Mucosa of descending colon (tissue), 3 donors: ENCODE measurements around the gene TBC1D14. TPM values are rescaled to one million over a fixed set of nuclear protein-coding genes. Genes with fewer than 3 reads are reported as not detected.
A peak's percentile ranks its signal among the peaks of the same experiment; 100 is the strongest.

ENCODE experiments used
- ATAC-seq: fragments of 200-7000 bp; cut with Tn5 transposase; one replicate; pipeline ENCODE4 v1.9.1; 2020; ENCODE audit warnings: mild to moderate bottlenecking, moderate library complexity
- DNase-seq, 3 donors: peaks; one replicate each; pipeline ENCODE4 v3.0.0-alpha.2; 2020
- H3K36me3 ChIP-seq: fragments of 200-600 bp; one replicate; pipeline ENCODE4 v1.8.0; 2021; ENCODE audit warnings: low read depth, mild to moderate bottlenecking
- H3K4me1 ChIP-seq: fragments of 200-600 bp; one replicate; pipeline ENCODE4 v1.8.0; 2021; ENCODE audit warnings: low read depth, mild to moderate bottlenecking
- H3K4me3 ChIP-seq: fragments of 200-600 bp; one replicate; pipeline ENCODE4 v1.8.0; 2021; ENCODE audit warnings: mild to moderate bottlenecking
- H3K9me3 ChIP-seq: fragments of 200-600 bp; one replicate; pipeline ENCODE4 v1.8.0; 2021; ENCODE audit warnings: mild to moderate bottlenecking
- intact Hi-C, 2 donors: fragments of 100-400 bp; cut with DNase I in 1 of 2; cut with micrococcal nuclease in 1 of 2; formaldehyde crosslinking; loops; one replicate each; pipeline versions ENCODE4 v1.11.0 to v1.11.1; 2022; cut with DNase I, micrococcal nuclease
- total RNA-seq, 3 donors: library from RNA; stranded (reverse); fragmentation: NEBNext Ultra II Directional in 2 of 3; extraction: Animal tissue kit (Norgen Biotek cat#: 25700) in 2 of 3; gene quantifications; one replicate each; pipeline versions ENCODE4 v1.2.1 to v1.2.4, GENCODE V29; 2021 to 2023
- TF ChIP-seq, protein P1 (sequence below): fragments of 200-600 bp; IDR thresholded peaks from one replicate; pipeline ENCODE4 v1.8.0; 2022; ENCODE audit warnings: antibody characterized with exemption, mild to moderate bottlenecking
- donor health status: DM: no; HTN: no; CAD: no; lungs with moderate emphysema.
- donor health status: DM: no; HTN: no; CAD: no.
- donor health status: DM: no; HTN: yes; CAD: no.

The TBC1D14 gene
- total RNA-seq, 3 donors from 2014 or later = 51.8 to 70.8 (median 56.2) TPM

DNA sequence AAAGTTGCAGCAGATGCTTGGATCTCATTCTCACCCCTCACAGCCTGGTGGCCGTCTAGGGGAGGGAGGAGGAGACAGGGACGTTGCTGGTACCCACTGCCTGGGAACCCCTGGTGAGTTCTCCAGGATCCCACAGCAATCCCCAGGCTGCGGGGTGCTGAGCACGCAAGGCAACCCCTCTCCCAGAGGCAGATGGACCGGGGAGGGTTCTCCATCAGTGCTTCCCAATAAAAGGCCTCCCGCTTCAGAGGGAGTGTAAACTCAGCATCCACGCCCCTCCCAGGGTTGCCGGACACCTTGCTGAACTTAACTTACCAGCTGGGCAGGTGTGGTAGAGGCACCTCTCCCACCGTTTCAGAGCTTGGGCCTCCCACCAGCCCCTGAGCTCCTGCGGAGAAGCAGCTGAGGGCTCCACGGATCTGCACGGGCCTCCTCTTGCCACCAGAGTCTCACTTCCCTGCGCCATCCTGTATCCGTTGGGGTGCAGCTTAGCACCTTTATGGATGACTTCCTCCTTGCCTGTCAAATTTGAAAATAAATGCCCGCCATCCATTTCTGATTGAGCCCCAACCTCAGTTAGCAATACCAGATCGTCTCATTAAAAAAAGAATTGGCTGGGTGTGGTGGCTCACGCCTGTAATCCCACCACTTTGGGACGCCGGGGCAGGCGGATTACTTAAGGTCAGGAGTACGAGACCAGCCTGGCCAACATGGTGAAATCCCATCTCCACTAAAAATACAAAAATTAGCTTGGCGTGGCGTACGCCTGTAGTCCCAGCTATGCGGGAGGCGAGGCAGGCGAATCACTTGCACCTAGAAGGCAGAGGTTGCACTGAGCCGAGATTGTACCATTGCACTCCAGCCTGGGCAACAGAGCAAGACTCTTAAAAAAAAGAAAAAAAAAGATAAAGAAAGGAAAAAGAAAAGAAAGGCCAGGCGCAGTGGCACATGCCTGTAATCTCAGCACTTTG, 14.8 kb upstream of the TBC1D14 start:
- DNase-seq = no peak
- Histone ChIP-seq H3K4me1 (peaks cover 27% of the 10 kb centered on the region), H3K9me3 (no peaks in the 10 kb centered on the region), H3K4me3 (no peak overlapping the region), H3K36me3 (no peaks in the 10 kb centered on the region)
- TF ChIP-seq, protein P1, sequence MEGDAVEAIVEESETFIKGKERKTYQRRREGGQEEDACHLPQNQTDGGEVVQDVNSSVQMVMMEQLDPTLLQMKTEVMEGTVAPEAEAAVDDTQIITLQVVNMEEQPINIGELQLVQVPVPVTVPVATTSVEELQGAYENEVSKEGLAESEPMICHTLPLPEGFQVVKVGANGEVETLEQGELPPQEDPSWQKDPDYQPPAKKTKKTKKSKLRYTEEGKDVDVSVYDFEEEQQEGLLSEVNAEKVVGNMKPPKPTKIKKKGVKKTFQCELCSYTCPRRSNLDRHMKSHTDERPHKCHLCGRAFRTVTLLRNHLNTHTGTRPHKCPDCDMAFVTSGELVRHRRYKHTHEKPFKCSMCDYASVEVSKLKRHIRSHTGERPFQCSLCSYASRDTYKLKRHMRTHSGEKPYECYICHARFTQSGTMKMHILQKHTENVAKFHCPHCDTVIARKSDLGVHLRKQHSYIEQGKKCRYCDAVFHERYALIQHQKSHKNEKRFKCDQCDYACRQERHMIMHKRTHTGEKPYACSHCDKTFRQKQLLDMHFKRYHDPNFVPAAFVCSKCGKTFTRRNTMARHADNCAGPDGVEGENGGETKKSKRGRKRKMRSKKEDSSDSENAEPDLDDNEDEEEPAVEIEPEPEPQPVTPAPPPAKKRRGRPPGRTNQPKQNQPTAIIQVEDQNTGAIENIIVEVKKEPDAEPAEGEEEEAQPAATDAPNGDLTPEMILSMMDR = no peak
- no peak for ATAC-seq
- intact Hi-C loops = no loop called here

DNA sequence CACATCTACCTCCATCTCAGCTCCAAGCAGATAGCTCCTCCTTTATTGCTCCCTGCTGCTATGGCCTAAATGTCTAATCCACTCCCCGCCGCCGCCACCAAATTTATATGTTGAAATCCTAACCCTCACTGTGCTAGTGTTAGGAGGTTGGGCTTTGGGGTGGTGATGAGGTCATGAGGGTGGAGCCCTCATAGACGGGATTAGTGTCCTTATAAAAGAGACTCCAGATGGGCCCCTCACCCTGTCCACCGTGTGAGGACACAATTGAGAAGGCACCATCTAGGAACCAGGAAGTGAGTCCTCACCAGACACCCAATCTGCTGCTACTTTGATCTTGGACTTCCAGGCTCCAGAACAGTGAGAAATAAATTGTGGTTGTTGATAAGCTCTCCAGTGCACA, 13.6 kb upstream of the TBC1D14 start:
- no peak overlapping the region for H3K4me3 ChIP-seq
- intact Hi-C loops = no loop called here
- TF ChIP-seq, protein P1 = no peak
- peaks cover 27% of the 10 kb centered on the region for H3K4me1 ChIP-seq
- H3K36me3 ChIP-seq = no peaks in the 10 kb centered on the region
- H3K9me3 ChIP-seq = no peaks in the 10 kb centered on the region
- DNase-seq (no peak), ATAC-seq (no peak)

DNA sequence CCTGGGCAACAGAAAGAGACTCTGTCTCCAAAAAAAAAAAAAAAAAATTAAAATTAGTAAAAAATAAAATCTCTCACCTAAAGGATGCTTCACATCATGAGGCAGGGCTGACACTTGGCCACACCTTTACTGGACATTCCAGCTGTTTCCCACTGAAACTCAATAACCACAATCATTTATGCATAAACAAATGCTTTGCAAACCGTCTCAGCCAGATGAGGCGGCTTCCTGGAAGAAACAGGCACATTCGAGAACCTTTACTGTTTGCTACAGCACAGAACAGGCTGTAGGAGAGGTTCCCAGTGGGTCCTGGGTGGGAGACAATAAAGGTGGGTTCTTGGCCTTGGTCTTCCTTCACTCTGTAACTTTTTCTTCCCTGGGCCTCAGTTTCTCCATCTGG, 10.9 kb upstream of the TBC1D14 start:
- intact Hi-C loops = no loop called here
- H3K9me3 ChIP-seq = no peaks in the 10 kb centered on the region
- TF ChIP-seq, protein P1 = no peak
- no peaks in the 10 kb centered on the region for H3K36me3 ChIP-seq
- DNase-seq = peak in 1 of 3 donors; percentile 16
- ATAC-seq = no peak
- peaks cover 5% of the 10 kb centered on the region for H3K4me1 ChIP-seq
- no peak overlapping the region for H3K4me3 ChIP-seq

DNA sequence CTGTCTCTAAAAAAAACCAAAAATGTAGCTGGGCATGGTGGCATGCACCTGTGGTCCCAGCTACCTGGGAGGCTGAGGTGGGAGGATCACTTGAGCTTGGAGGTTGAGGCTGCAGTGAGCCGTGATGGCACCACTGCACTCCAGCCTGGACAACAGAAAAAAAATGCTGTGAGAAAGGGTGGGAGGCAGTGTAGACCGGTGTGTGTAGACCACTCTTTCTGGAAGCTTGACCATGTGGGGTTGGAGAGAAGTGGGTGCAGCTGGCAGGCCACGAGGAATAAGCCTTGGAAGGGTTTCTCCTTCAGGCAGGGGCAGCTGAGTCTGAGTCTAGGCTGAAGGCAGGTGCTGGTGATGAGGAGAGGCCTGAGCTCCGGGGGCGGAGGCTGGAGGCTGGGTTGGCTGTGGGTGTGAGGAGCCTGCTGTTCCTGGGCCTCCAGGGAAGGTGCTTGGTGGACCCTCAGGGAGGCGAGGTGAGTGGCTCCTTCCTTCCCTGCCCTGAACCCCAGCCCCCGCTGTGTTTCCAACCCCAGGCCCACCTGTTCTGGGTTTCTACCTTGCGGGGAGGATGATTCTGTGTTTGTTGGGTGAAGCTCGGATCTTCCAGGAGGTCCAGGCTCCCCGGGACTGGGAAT, 9.3 kb upstream of the TBC1D14 start:
- DNase-seq (no peak), ATAC-seq (no peak)
- H3K36me3 ChIP-seq = no peaks in the 10 kb centered on the region
- no peaks in the 10 kb centered on the region for H3K4me1 ChIP-seq
- no peaks in the 10 kb centered on the region for H3K9me3 ChIP-seq
- H3K4me3 ChIP-seq = no peak overlapping the region
- TF ChIP-seq, protein P1 = no peak
- intact Hi-C loops = loop anchor here in 1 of 2 donors (10.0 kb wide), 1 partner anchor 85 kb away; no protein-coding TSS in a partner anchor

DNA sequence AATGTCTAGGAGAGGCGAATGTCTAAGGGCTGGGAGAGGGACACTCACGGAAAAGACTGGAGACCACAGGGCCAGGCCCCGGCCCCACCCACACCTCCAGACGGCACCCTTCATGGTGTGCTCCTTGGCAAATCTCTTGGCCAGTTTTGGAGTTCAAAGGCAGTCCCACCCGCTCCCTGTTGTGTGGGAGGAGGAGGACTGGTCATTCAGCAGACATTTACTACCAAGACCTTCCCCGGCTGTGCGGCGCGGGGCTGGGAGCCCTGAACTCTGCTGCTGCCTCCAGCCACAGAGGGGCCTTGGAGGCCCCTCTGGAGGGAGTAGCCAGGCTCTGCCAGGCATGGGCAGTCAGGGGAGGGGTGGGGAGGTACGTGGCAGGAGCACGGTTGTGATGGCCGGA, 8.7 kb upstream of the TBC1D14 start:
- no peaks in the 10 kb centered on the region for H3K4me1 ChIP-seq
- no peaks in the 10 kb centered on the region for H3K36me3 ChIP-seq
- H3K4me3 ChIP-seq = no peak overlapping the region
- no peaks in the 10 kb centered on the region for H3K9me3 ChIP-seq
- intact Hi-C loops = loop anchor here in 1 of 2 donors (10.0 kb wide), 1 partner anchor 84 kb away; no protein-coding TSS in a partner anchor
- ATAC-seq (peak; percentile 11), DNase-seq (peak in 2 of 3 donors; percentile 1 to 40)
- TF ChIP-seq, protein P1 = no peak
